Activated CD8-positive, alpha-beta T cell treated with anti-CD3 and anti-CD28 coated beads for 36 hours (primary cell): ENCODE results near the gene ANO9. TPM values are rescaled to one million over a fixed set of nuclear protein-coding genes. Genes with fewer than 3 reads are reported as not detected.

Experiments used
- ATAC-seq: fragments of 200-7000 bp; cut with Tn5 transposase; one replicate; pipeline ENCODE4 v1.10.0; 2021; ENCODE audit warnings: mild to moderate bottlenecking, moderate library complexity
- CTCF ChIA-PET: fragments of 350-600 bp; sonication (Branson Sonifier 250); formaldehyde crosslinking; loops from one replicate; lab custom pipeline; 2021; ENCODE audit warnings: antibody characterized with exemption; lab: Charles Lee
- POLR2A ChIA-PET: fragments of 350-600 bp; sonication (Branson Sonifier 250); formaldehyde crosslinking; loops from one replicate; lab custom pipeline; 2021; ENCODE audit warnings: antibody characterized with exemption; lab: Charles Lee
- DNase-seq: peaks from one replicate; pipeline ENCODE4 v3.0.0-alpha.2; 2020
- H3K27ac Mint-ChIP-seq: one replicate; pipeline ENCODE4 v1.8.0; 2021; ENCODE audit warnings: mild to moderate bottlenecking, mixed read lengths
- H3K27me3 Mint-ChIP-seq: one replicate; pipeline ENCODE4 v1.8.0; 2021; ENCODE audit warnings: mixed read lengths
- H3K36me3 Mint-ChIP-seq: one replicate; pipeline ENCODE4 v1.8.0; 2021; ENCODE audit warnings: low read depth, mixed read lengths
- H3K4me1 Mint-ChIP-seq: one replicate; pipeline ENCODE4 v1.8.0; 2021; ENCODE audit warnings: low read depth, mixed read lengths
- H3K4me3 Mint-ChIP-seq: one replicate; pipeline ENCODE4 v1.8.0; 2021; ENCODE audit warnings: mild to moderate bottlenecking, moderate library complexity, mixed read lengths
- H3K9me3 Mint-ChIP-seq: one replicate; pipeline ENCODE4 v1.8.0; 2021; ENCODE audit warnings: mixed read lengths
- intact Hi-C: fragments of 100-400 bp; cut with micrococcal nuclease; formaldehyde crosslinking; loops from one replicate; pipeline ENCODE4 v1.10.0; 2022
- total RNA-seq, 2 experiments: library from RNA; stranded (reverse); gene quantifications; one replicate each; pipeline ENCODE4 v1.2.3, GENCODE V29; 2021
- TF ChIP-seq, protein P1 (sequence below): fragments of 200-600 bp; IDR thresholded peaks from one replicate; pipeline ENCODE4 v1.8.0; 2022; ENCODE audit warnings: antibody characterized with exemption, mild to moderate bottlenecking

The ANO9 gene
- total RNA-seq, 2 experiments from 2014 or later = 28.2 to 29.0 TPM

DNA sequence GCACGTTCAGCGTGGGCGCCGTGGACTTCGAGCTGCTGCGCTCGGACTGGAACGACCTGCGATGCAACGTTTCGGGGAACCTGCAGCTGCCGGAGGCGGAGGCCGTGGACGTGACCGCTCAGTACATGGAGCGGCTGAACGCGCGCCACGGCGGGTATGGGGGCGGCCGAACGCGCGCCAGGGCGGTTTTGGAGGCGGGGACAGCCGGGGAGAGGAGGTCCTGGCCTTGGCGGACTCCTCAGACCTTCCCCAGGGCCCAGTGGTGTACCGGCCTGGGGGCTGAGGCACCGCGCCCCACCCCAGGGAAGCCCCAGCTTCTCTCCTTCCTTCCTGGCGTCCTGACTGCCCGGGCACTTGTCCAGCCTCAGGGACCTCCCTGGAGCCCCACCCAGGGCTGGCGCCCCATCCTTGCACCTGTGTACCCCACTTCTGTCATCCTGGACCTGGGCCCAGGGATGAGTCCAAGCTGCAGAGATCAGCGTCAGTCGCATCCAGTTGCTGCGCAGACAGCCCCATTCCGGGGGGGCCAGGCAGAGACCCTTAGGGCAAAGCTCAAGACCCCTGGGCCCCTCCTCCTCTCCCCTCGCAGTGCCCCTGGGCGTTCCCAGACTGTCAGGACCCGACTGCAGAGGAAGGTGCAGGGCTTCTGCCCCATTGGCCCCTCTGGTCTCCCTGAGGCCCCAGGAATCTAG lies 64.5 kb downstream of the ANO9 start:
- no peak for DNase-seq
- TF ChIP-seq, protein P1, sequence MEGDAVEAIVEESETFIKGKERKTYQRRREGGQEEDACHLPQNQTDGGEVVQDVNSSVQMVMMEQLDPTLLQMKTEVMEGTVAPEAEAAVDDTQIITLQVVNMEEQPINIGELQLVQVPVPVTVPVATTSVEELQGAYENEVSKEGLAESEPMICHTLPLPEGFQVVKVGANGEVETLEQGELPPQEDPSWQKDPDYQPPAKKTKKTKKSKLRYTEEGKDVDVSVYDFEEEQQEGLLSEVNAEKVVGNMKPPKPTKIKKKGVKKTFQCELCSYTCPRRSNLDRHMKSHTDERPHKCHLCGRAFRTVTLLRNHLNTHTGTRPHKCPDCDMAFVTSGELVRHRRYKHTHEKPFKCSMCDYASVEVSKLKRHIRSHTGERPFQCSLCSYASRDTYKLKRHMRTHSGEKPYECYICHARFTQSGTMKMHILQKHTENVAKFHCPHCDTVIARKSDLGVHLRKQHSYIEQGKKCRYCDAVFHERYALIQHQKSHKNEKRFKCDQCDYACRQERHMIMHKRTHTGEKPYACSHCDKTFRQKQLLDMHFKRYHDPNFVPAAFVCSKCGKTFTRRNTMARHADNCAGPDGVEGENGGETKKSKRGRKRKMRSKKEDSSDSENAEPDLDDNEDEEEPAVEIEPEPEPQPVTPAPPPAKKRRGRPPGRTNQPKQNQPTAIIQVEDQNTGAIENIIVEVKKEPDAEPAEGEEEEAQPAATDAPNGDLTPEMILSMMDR = no peak
- no peak overlapping the region for H3K27ac Mint-ChIP-seq
- peaks cover 1% of the 10 kb centered on the region for H3K9me3 Mint-ChIP-seq
- intact Hi-C loops = no loop called here
- H3K4me3 Mint-ChIP-seq = no peak overlapping the region
- no peak for ATAC-seq
- H3K27me3 Mint-ChIP-seq = peaks cover 2% of the 10 kb centered on the region
- CTCF ChIA-PET = no interaction called here
- POLR2A ChIA-PET = interaction anchor here (0.8 kb wide), 1 partner anchor 10 kb away, joined by 3 read pairs; no protein-coding TSS in a partner anchor
- no peaks in the 10 kb centered on the region for H3K36me3 Mint-ChIP-seq
- peaks cover 3% of the 10 kb centered on the region for H3K4me1 Mint-ChIP-seq

DNA sequence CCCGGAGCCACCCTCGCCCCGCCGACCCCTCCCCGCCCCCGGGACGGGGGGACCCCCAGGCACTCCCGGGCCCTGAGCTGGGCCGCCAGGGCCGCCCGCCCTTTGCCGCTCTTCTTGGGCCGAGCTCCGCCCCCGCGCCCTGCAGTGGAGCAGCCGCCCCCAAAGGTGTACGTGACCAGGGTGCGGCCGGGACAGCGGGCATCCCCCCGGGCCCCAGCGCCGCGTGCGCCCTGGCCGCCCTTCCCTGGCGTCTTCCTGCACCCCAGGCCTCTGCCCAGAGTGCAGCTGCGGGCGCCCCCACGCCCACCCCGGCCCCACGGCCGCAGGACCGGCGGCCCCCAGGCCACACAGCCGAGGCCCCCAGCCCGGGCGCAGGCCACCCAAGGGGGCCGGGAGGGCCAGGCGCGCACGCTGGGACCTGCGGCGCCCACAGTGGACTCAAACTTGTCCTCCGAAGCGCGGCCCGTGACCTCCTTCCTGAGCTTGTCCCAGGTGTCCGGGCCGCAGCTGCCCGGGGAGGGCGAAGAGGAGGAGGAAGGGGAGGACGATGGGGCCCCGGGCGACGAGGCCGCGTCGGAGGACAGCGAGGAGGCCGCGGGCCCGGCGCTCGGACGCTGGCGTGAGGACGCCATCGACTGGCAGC lies 65.2 kb downstream of the ANO9 start:
- ATAC-seq (no peak), DNase-seq (no peak)
- TF ChIP-seq, protein P1 = no peak
- Mint-ChIP-seq H3K27ac (no peak overlapping the region), H3K9me3 (peaks cover 1% of the 10 kb centered on the region), H3K36me3 (no peaks in the 10 kb centered on the region), H3K27me3 (no peaks in the 10 kb centered on the region), H3K4me3 (no peak overlapping the region), H3K4me1 (no peaks in the 10 kb centered on the region)
- CTCF ChIA-PET = no interaction called here
- POLR2A ChIA-PET = no interaction called here
- intact Hi-C loops = no loop called here

DNA sequence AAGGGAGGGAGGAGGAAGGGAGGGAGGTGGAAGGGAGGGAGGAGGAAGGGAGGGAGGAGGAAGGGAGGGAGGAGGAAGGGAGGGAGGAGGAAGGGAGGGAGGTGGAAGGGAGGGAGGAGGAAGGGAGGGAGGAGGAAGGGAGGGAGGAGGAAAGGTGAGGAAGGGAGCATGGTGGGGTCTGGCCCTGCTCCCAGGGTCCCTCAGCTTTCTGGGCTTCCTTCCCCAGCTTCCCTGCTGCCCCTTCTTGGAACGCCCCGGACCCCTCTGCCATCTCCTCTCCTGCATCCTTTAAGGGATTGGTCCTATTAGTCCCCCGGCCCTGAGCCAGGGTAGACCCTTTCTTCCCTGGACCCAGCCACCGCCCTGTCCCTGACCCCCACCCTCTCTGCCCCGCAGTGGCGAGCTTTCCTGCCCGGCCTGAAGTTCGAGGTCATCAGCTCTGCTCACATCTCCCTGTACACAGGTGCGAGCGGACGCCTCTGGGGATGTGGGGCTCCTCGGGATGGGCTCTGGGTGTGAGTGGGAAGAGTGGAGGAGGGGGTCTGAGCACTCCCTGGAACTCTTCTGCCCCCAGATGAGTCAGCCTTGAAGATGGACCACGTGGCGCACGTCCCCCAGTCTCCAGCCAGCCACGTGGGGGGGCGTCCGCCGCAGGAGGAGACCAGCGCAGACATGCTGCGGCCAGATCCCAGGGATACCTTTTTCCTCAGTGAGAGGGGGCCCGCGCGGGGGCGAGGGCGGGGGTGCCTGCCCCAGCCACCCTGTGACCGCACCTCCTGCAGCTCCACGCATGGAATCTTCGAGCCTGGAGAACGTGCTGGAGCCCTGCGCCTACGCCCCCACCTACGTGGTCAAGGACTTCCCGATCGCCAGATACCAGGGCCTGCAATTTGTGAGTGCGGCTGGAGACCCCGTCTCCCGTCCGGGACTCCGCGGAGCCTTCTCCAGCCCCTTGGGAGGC lies 66.5 kb downstream of the ANO9 start:
- H3K4me3 Mint-ChIP-seq = no peak overlapping the region
- POLR2A ChIA-PET = no interaction called here
- CTCF ChIA-PET = no interaction called here
- TF ChIP-seq, protein P1 = no peak
- no peak overlapping the region for H3K27ac Mint-ChIP-seq
- no peak for DNase-seq
- no peaks in the 10 kb centered on the region for H3K36me3 Mint-ChIP-seq
- intact Hi-C loops = no loop called here
- ATAC-seq = no peak
- H3K9me3 Mint-ChIP-seq = peaks cover 1% of the 10 kb centered on the region
- peaks cover 7% of the 10 kb centered on the region for H3K27me3 Mint-ChIP-seq
- H3K4me1 Mint-ChIP-seq = no peaks in the 10 kb centered on the region

DNA sequence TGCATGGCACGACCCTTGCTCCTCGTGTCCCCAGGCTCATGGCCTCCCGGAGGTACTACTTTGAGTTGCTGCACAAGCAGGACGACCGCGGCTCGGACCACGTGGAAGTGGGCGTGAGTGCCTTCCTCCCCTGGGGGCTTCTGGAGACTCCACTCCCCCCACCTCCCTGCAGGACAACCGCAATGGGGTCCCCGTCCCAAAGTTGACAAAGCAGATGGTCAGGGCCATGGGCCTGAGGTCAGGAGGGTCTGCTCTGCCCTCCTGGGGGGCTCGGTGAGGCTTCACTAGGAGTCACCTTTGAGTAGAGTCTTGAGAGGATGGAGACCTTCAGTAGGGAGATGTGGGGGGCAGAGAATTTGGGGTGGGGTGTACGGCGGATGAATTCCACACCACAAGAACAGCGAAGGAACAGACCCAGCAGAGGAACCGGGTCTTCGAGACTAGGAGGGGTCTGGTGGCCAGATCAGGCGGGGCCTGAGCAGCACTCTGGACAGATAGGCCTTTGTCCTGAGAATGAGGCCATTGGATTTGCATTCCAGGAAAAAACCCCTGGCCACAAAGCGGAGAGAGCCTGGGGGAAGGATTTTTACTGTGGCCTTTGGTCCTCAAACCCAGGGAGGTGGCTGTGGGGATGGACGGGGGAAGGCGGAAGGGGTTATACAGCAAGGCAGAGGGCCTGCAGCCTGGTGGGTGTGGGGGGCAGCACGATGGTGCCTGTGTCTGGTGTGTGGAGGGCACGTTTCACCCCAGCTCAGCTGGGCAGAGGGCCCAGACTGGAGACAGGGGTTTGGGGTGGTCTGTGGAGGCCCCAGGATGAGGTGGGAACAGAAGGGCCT lies 67.9 kb downstream of the ANO9 start:
- no peak overlapping the region for H3K27ac Mint-ChIP-seq
- peaks cover 10% of the 10 kb centered on the region for H3K27me3 Mint-ChIP-seq
- no peak for DNase-seq
- no peaks in the 10 kb centered on the region for H3K36me3 Mint-ChIP-seq
- TF ChIP-seq, protein P1 = no peak
- no peaks in the 10 kb centered on the region for H3K4me1 Mint-ChIP-seq
- intact Hi-C loops = no loop called here
- ATAC-seq = no peak
- POLR2A ChIA-PET = no interaction called here
- CTCF ChIA-PET = no interaction called here
- H3K9me3 Mint-ChIP-seq = peaks cover 1% of the 10 kb centered on the region
- H3K4me3 Mint-ChIP-seq = no peak overlapping the region
